ENCODE results near the gene ELMOD3. TPM values are rescaled to one million over a fixed set of nuclear protein-coding genes. Genes with fewer than 3 reads are reported as not detected.
"Not testable (repeated sequence)": the region's sequence is repeated elsewhere in the genome, so short reads cannot be mapped to it uniquely, and the experiment has no call there.

Gene ELMOD3
- total RNA-seq, 1 donor from 2014 or later: 22.3 TPM

- DNase-seq (ENCODE audit: low read depth): no peak
Observed at GRCh38 chr2:85340034-85340892, 14.3 kb upstream of the ELMOD3 start.

DNA sequence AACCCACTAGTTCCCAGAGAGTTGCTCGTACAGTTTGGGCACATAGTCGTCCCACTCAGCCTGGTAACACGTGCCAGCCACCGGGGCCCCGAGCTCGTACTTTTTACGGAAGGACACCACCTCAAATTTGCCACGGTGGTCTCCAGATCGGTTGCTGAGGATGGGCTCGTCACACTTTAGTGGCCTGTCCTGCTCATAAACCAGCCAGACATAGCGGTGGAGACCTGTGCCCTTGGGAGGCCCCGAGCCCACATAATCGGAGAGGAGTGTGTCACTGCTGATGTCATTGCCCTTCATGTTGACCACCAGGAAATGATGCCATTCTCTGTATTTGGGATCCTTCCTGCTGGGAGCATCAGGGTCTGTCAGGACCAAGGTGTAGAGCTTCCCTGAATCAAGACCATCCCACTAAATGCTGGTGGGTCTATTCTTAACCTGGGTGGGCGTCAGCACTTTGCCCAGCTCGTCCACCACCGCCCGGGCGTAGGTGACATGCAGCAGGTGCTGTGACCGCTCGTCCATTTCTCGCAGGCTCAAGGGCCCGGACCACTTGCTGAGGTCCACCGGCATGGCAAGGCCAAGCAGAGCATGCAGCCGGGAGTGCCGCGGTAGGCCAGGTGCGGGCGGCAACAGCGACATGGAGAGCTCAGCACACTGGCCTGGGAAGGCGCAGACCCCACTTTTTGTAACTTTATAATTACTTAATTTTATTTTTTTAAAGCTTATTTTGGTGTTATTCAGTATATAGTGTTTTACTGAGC, 13.1 kb upstream of the ELMOD3 start:
- no peak overlapping the region for H3K4me3 ChIP-seq (ENCODE audit: low read depth, low read length)
- peaks cover 5% of the 10 kb centered on the region for H3K27me3 ChIP-seq (ENCODE audit: control insufficient read depth, insufficient read depth, low read length)
- DNase-seq (ENCODE audit: low read depth): no peak
- no peaks in the 10 kb centered on the region for H3K36me3 ChIP-seq (ENCODE audit: control insufficient read depth, insufficient read depth, low read length)
- TF ChIP-seq, protein P1, sequence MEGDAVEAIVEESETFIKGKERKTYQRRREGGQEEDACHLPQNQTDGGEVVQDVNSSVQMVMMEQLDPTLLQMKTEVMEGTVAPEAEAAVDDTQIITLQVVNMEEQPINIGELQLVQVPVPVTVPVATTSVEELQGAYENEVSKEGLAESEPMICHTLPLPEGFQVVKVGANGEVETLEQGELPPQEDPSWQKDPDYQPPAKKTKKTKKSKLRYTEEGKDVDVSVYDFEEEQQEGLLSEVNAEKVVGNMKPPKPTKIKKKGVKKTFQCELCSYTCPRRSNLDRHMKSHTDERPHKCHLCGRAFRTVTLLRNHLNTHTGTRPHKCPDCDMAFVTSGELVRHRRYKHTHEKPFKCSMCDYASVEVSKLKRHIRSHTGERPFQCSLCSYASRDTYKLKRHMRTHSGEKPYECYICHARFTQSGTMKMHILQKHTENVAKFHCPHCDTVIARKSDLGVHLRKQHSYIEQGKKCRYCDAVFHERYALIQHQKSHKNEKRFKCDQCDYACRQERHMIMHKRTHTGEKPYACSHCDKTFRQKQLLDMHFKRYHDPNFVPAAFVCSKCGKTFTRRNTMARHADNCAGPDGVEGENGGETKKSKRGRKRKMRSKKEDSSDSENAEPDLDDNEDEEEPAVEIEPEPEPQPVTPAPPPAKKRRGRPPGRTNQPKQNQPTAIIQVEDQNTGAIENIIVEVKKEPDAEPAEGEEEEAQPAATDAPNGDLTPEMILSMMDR (IDR thresholded peaks at IDR 0.05; ENCODE audit: insufficient read depth, low read length, poor library complexity, severe bottlenecking): no peak

More at GRCh38 chr2:85340034-85340892, 14.3 kb upstream of the ELMOD3 start:
- TF ChIP-seq, protein P1 (IDR thresholded peaks at IDR 0.05; ENCODE audit: insufficient read depth, low read length, poor library complexity, severe bottlenecking): no peak
- Histone ChIP-seq H3K27me3 (ENCODE audit: control insufficient read depth, insufficient read depth, low read length) (peaks cover 5% of the 10 kb centered on the region), H3K36me3 (ENCODE audit: control insufficient read depth, insufficient read depth, low read length) (no peaks in the 10 kb centered on the region), H3K4me3 (ENCODE audit: low read depth, low read length) (no peak overlapping the region)

DNA sequence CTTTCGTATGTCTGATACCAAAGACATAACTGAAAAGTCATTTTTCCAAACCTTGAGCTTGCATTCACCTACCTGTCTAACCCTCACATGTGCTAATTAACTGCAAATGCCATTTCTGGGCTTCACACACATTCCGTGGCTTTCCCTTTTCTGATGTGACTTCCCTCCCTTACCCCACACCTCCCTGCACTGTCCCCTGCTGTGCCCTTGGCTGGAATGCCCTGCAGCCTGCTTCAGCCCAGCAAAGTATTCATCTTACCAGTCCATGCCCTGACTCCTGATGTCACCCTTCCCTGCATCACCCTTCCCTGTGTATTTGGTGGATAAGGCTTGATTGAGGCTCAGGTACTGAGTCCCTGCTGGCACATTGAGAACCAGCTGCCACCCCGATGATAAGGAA, 12.4 kb upstream of the ELMOD3 start:
- TF ChIP-seq, protein P1 (IDR thresholded peaks at IDR 0.05; ENCODE audit: insufficient read depth, low read length, poor library complexity, severe bottlenecking): no peak
- DNase-seq (ENCODE audit: low read depth): no peak
- Histone ChIP-seq H3K27me3 (ENCODE audit: control insufficient read depth, insufficient read depth, low read length) (peaks cover 5% of the 10 kb centered on the region), H3K4me3 (ENCODE audit: low read depth, low read length) (no peak overlapping the region), H3K36me3 (ENCODE audit: control insufficient read depth, insufficient read depth, low read length) (no peaks in the 10 kb centered on the region)

- not testable (repeated sequence) for DNase-seq (ENCODE audit: low read depth); H3K36me3 ChIP-seq (ENCODE audit: control insufficient read depth, insufficient read depth, low read length); H3K27me3 ChIP-seq (ENCODE audit: control insufficient read depth, insufficient read depth, low read length); H3K4me3 ChIP-seq (ENCODE audit: low read depth, low read length)
Observed at GRCh38 chr2:85343207-85343895, 11.2 kb upstream of the ELMOD3 start.

GRCh38 chr2:85344356-85344954, 10.1 kb upstream of the ELMOD3 start:
- TF ChIP-seq, protein P1 (IDR thresholded peaks at IDR 0.05; ENCODE audit: insufficient read depth, low read length, poor library complexity, severe bottlenecking): no peak
- peaks cover 2% of the 10 kb centered on the region for H3K27me3 ChIP-seq (ENCODE audit: control insufficient read depth, insufficient read depth, low read length)
- no peak for DNase-seq (ENCODE audit: low read depth)
- H3K36me3 ChIP-seq (ENCODE audit: control insufficient read depth, insufficient read depth, low read length): no peaks in the 10 kb centered on the region
- no peak overlapping the region for H3K4me3 ChIP-seq (ENCODE audit: low read depth, low read length)

All from kidney epithelial cell (primary cell).